OCI-LY1 (cell line): ENCODE results near the gene SDHD.

Source experiments
- H2AFZ ChIP-seq: fragments of 200-600 bp; sonication (generic), shearing (Covaris generic); 2 replicates; pipeline ENCODE4 v1.6.0; 2014; ENCODE audit warnings: antibody characterized with exemption, mild to moderate bottlenecking, low read length
- H3F3A ChIP-seq: fragments of 200-600 bp; sonication (generic), shearing (Covaris generic); 2 replicates; pipeline ENCODE4 v1.6.0; 2014; ENCODE audit warnings: mild to moderate bottlenecking, antibody characterized with exemption, low read length, moderate library complexity; ENCODE audit not compliant: insufficient read depth
- H3K27ac ChIP-seq: fragments of 200-600 bp; sonication (generic); 2 replicates; pipeline ENCODE4 v1.5.1; 2014; ENCODE audit warnings: low read length, mixed run types, mild to moderate bottlenecking, low read depth; ENCODE audit not compliant: poor library complexity, severe bottlenecking
- H3K27me3 ChIP-seq: fragments of 200-600 bp; sonication (generic); 2 replicates; pipeline ENCODE4 v1.6.0; 2014; ENCODE audit warnings: antibody characterized with exemption, mild to moderate bottlenecking, low read length, moderate library complexity; ENCODE audit not compliant: insufficient read depth
- H3K36me3 ChIP-seq: fragments of 200-600 bp; sonication (generic); 2 replicates; pipeline ENCODE4 v1.6.1; 2014; ENCODE audit warnings: mild to moderate bottlenecking, antibody characterized with exemption, low read length, moderate library complexity, mixed read lengths; ENCODE audit not compliant: insufficient read depth
- H3K4me1 ChIP-seq: fragments of 200-600 bp; sonication (generic); 2 replicates; pipeline ENCODE4 v1.5.1; 2014; ENCODE audit warnings: mild to moderate bottlenecking, low read length, moderate library complexity; ENCODE audit not compliant: insufficient read depth, severe bottlenecking
- H3K4me2 ChIP-seq: fragments of 200-600 bp; sonication (generic), shearing (Covaris generic); 2 replicates; pipeline ENCODE4 v1.6.1; 2014; ENCODE audit warnings: low read length
- H3K4me3 ChIP-seq: fragments of 200-600 bp; sonication (generic); 2 replicates; pipeline ENCODE4 v1.5.1; 2014; ENCODE audit warnings: low read length, low read depth, mild to moderate bottlenecking, mixed read lengths; ENCODE audit not compliant: poor library complexity, severe bottlenecking
- H3K79me2 ChIP-seq: fragments of 200-600 bp; shearing (Covaris generic); 2 replicates; pipeline ENCODE4 v1.6.1; 2016; ENCODE audit warnings: mixed run types, low read length, mixed read lengths; ENCODE audit not compliant: insufficient read depth
- H3K9ac ChIP-seq: fragments of 200-600 bp; sonication (generic), shearing (Covaris generic); 2 replicates; pipeline ENCODE4 v1.6.1; 2014; ENCODE audit warnings: mild to moderate bottlenecking, low read length, mixed read lengths
- H3K9me2 ChIP-seq: fragments of 200-600 bp; sonication (generic), shearing (Covaris generic); 2 replicates; pipeline ENCODE4 v1.6.1; 2014; ENCODE audit warnings: low read depth, mild to moderate bottlenecking, low read length, mixed read lengths
- H3K9me3 ChIP-seq: fragments of 200-600 bp; shearing (Covaris generic); 2 replicates; pipeline ENCODE4 v1.6.1; 2014; ENCODE audit warnings: low read length, mixed read lengths
- H4K20me1 ChIP-seq: fragments of 200-600 bp; sonication (generic), shearing (Covaris generic); 2 replicates; pipeline ENCODE4 v1.6.0; 2016; ENCODE audit warnings: mild to moderate bottlenecking, low read length; ENCODE audit not compliant: insufficient read depth
- CTCF ChIP-seq: fragments of 200-600 bp; sonication (generic), shearing (Covaris generic); IDR thresholded peaks from 2 replicates; pipeline ENCODE4 v1.5.1; 2017; ENCODE audit warnings: mild to moderate bottlenecking, antibody characterized with exemption, low read length, moderate library complexity, mixed read lengths
- EZH2 ChIP-seq: fragments of 200-600 bp; sonication (generic), shearing (Covaris generic); IDR thresholded peaks from 2 replicates; pipeline ENCODE4 v1.8.0; 2017; ENCODE audit warnings: borderline replicate concordance, mixed run types, mild to moderate bottlenecking, antibody characterized with exemption, low read length, moderate library complexity, mixed read lengths

SDHD gene

GRCh38 chr11:112100462-112100861, 13.8 kb downstream of the SDHD start:
- Histone ChIP-seq H3K36me3 (peaks cover 17% of the 10 kb centered on the region; the same call in 1 of the 2 replicates), H2AFZ (no peak overlapping the region), H3K27me3 (no peaks in the 10 kb centered on the region), H3K4me3 (no peak overlapping the region), H3K9me2 (no peaks in the 10 kb centered on the region), H3K79me2 (no peaks in the 10 kb centered on the region), H3K27ac (no peak overlapping the region), H4K20me1 (no peaks in the 10 kb centered on the region), H3K9me3 (no peaks in the 10 kb centered on the region), H3K9ac (no peak overlapping the region), H3K4me2 (no peak overlapping the region), H3K4me1 (no peaks in the 10 kb centered on the region), H3F3A (no peaks in the 10 kb centered on the region)
- TF ChIP-seq CTCF, result no peak
- no peak for TF ChIP-seq EZH2

- Histone ChIP-seq H3K79me2 (no peaks in the 10 kb centered on the region), H3K9me3 (no peaks in the 10 kb centered on the region), H3K9ac (no peak overlapping the region), H2AFZ (no peak overlapping the region), H4K20me1 (no peaks in the 10 kb centered on the region), H3F3A (no peaks in the 10 kb centered on the region), H3K36me3 (peaks cover 1% of the 10 kb centered on the region; the same call in 1 of the 2 replicates), H3K9me2 (no peaks in the 10 kb centered on the region), H3K4me2 (no peak overlapping the region), H3K4me3 (no peak overlapping the region), H3K27ac (no peak overlapping the region), H3K4me1 (no peaks in the 10 kb centered on the region), H3K27me3 (no peaks in the 10 kb centered on the region)
- TF ChIP-seq CTCF, result no peak
- TF ChIP-seq EZH2, result no peak
Measured at GRCh38 chr11:112103446-112103845, 16.8 kb downstream of the SDHD start.

DNA sequence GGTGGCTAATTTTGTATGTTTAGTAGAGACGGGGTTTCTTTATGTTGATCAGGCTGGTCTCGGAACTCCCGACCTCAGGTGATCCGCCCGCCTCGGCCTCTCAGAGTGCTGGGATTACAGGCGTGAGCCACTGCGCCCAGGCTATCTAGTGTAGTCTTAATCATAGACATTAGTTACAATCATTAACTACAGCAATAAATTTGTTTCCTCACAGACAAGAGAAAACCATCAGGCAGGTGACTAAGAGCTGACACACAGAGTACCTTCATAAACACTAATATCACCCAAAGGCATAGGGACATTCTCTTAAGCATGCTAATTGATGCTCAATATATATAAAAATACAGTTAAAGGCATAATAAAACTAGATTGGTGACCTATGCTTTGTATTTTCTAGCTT, 19.4 kb downstream of the SDHD start:
- H3F3A ChIP-seq, result no peaks in the 10 kb centered on the region
- no peak overlapping the region for H2AFZ ChIP-seq
- no peak overlapping the region for H3K4me2 ChIP-seq
- no peaks in the 10 kb centered on the region for H3K79me2 ChIP-seq
- no peaks in the 10 kb centered on the region for H3K27me3 ChIP-seq
- H3K4me1 ChIP-seq, result no peaks in the 10 kb centered on the region
- peaks cover 5% of the 10 kb centered on the region; the same call in 1 of the 2 replicates for H3K9me3 ChIP-seq
- H3K27ac ChIP-seq, result no peak overlapping the region
- no peak overlapping the region for H3K9ac ChIP-seq
- TF ChIP-seq EZH2 (no peak), CTCF (no peak)
- H3K4me3 ChIP-seq, result no peak overlapping the region
- no peaks in the 10 kb centered on the region for H3K36me3 ChIP-seq
- no peaks in the 10 kb centered on the region for H3K9me2 ChIP-seq
- no peaks in the 10 kb centered on the region for H4K20me1 ChIP-seq
